GM23338 (cell line): ENCODE data around the gene DUSP3. TPM values are rescaled to one million over a fixed set of nuclear protein-coding genes. Genes with fewer than 3 reads are reported as not detected.

ENCODE experiments used
- ATAC-seq: fragments of 200-7000 bp; cut with Tn5 transposase; 3 replicates; pipeline ENCODE4 v1.9.1; 2020
- DNase-seq: peaks from one replicate; pipeline ENCODE4 v3.0.0-alpha.2; 2015; ENCODE audit warnings: low spot score
- H2AFZ ChIP-seq: fragments of 200-600 bp; sonication (generic); 2 replicates; pipeline ENCODE4 v1.8.0; 2016; ENCODE audit warnings: antibody characterized with exemption, mild to moderate bottlenecking, moderate library complexity
- H3F3A ChIP-seq: fragments of 200-600 bp; sonication (generic); replicated peaks from 2 replicates; pipeline ENCODE4 v1.8.0; 2017; ENCODE audit warnings: antibody characterized with exemption, mixed run types, low read depth
- H3K27ac ChIP-seq: fragments of 200-600 bp; sonication (generic); 2 replicates; pipeline ENCODE4 v1.6.1; 2016; ENCODE audit warnings: low read depth
- H3K27me3 ChIP-seq: fragments of 200-600 bp; sonication (generic); 2 replicates; pipeline ENCODE4 v1.8.0; 2016; ENCODE audit warnings: mild to moderate bottlenecking, mixed run types, moderate library complexity; ENCODE audit not compliant: insufficient read depth
- H3K36me3 ChIP-seq: fragments of 200-600 bp; sonication (generic); 2 replicates; pipeline ENCODE4 v1.8.0; 2016; ENCODE audit warnings: mild to moderate bottlenecking; ENCODE audit not compliant: insufficient read depth
- H3K4me1 ChIP-seq: fragments of 200-600 bp; sonication (generic); 2 replicates; pipeline ENCODE4 v1.8.0; 2016; ENCODE audit warnings: mild to moderate bottlenecking, moderate library complexity; ENCODE audit not compliant: insufficient read depth
- H3K4me2 ChIP-seq: fragments of 200-600 bp; sonication (generic); 2 replicates; pipeline ENCODE4 v1.7.1; 2017; ENCODE audit warnings: mixed run types
- H3K4me3 ChIP-seq: fragments of 200-600 bp; sonication (generic); 2 replicates; pipeline ENCODE4 v1.6.1; 2016; ENCODE audit warnings: mixed run types
- H3K79me2 ChIP-seq: fragments of 200-600 bp; sonication (generic); replicated peaks from 2 replicates; pipeline ENCODE4 v1.8.0; 2017; ENCODE audit warnings: mild to moderate bottlenecking; ENCODE audit not compliant: insufficient read depth
- H3K9me2 ChIP-seq: fragments of 200-600 bp; sonication (generic); 2 replicates; pipeline ENCODE4 v1.8.0; 2017; ENCODE audit not compliant: insufficient read depth
- H4K20me1 ChIP-seq: fragments of 200-600 bp; sonication (generic); replicated peaks from 2 replicates; pipeline ENCODE4 v1.8.0; 2017; ENCODE audit warnings: mild to moderate bottlenecking; ENCODE audit not compliant: insufficient read depth
- H3K27ac Mint-ChIP-seq: 2 replicates; pipeline ENCODE4 v1.8.0; 2020; ENCODE audit warnings: inconsistent platforms, mild to moderate bottlenecking, moderate library complexity, mixed read lengths
- H3K27me3 Mint-ChIP-seq: 3 replicates; pipeline ENCODE4 v1.8.0; 2022; ENCODE audit warnings: low read depth, mild to moderate bottlenecking, moderate library complexity, mixed read lengths, inconsistent platforms; ENCODE audit not compliant: insufficient read depth, poor library complexity
- H3K36me3 Mint-ChIP-seq: 3 replicates; pipeline ENCODE4 v1.8.0; 2021; ENCODE audit warnings: low read depth, mild to moderate bottlenecking, inconsistent platforms, moderate library complexity, mixed read lengths
- H3K4me1 Mint-ChIP-seq: 3 replicates; pipeline ENCODE4 v1.8.0; 2020; ENCODE audit warnings: mild to moderate bottlenecking, inconsistent platforms, mixed read lengths
- H3K4me3 Mint-ChIP-seq: 3 replicates; pipeline ENCODE4 v1.8.0; 2021; ENCODE audit warnings: moderate library complexity, mild to moderate bottlenecking, inconsistent platforms, mixed read lengths
- H3K9me3 Mint-ChIP-seq: 3 replicates; pipeline ENCODE4 v1.8.0; 2020; ENCODE audit warnings: moderate library complexity, mild to moderate bottlenecking, inconsistent platforms, mixed read lengths
- CREB1 ChIP-seq: fragments of 250-450 bp; sonication (Bioruptor Pico); IDR thresholded peaks from 2 replicates; pipeline ENCODE4 v1.5.0; 2020; ENCODE audit warnings: low read depth, mild to moderate bottlenecking, moderate library complexity
- EZH2 ChIP-seq: fragments of 200-600 bp; sonication (generic); IDR thresholded peaks from one replicate; pipeline ENCODE4 v1.8.0; 2017; ENCODE audit warnings: antibody characterized with exemption, mild to moderate bottlenecking, low read depth; ENCODE audit not compliant: unreplicated experiment
- EZH2phosphoT487 ChIP-seq: fragments of 200-600 bp; sonication (generic); IDR thresholded peaks from one replicate; pipeline ENCODE4 v1.8.1; 2018; ENCODE audit warnings: antibody characterized with exemption; ENCODE audit not compliant: unreplicated experiment
- JUNB ChIP-seq: IDR thresholded peaks from one replicate; pipeline ENCODE4 v1.6.1; 2016; ENCODE audit warnings: antibody characterized with exemption; ENCODE audit not compliant: unreplicated experiment
- NANOG ChIP-seq: IDR thresholded peaks from 2 replicates; pipeline ENCODE4 v1.6.1; 2016; ENCODE audit warnings: antibody characterized with exemption, borderline replicate concordance
- REST ChIP-seq: IDR thresholded peaks from one replicate; pipeline ENCODE4 v1.6.1; 2018; ENCODE audit warnings: antibody characterized with exemption; ENCODE audit not compliant: unreplicated experiment
- STAT1 ChIP-seq: IDR thresholded peaks from one replicate; pipeline ENCODE4 v1.6.1; 2016; ENCODE audit warnings: antibody characterized with exemption; ENCODE audit not compliant: unreplicated experiment
- ZNF114 ChIP-seq: fragments of 250-450 bp; sonication (Bioruptor Pico); IDR thresholded peaks from 2 replicates; pipeline ENCODE4 v1.5.0; 2020; ENCODE audit warnings: mild to moderate bottlenecking, moderate library complexity
- ZNF331 ChIP-seq: fragments of 250-450 bp; sonication (Bioruptor Pico); IDR thresholded peaks from 2 replicates; pipeline ENCODE4 v1.5.0; 2020; ENCODE audit warnings: low read depth, mild to moderate bottlenecking, moderate library complexity
- ZNF462 ChIP-seq: fragments of 250-450 bp; sonication (Bioruptor Pico); IDR thresholded peaks from 2 replicates; pipeline ENCODE4 v1.5.0; 2020; ENCODE audit warnings: mild to moderate bottlenecking, moderate library complexity
- polyA plus RNA-seq: library from polyadenylated mRNA; unstranded; fragments of >200 nt; fragmentation: Nextera tagmentation; extraction: Ambion mirVana; gene quantifications from 2 replicates; pipeline ENCODE4 v1.2.1, GENCODE V29; 2016
- total RNA-seq: library from RNA; depleted of rRNA; stranded (reverse); fragments of >200 nt; shearing (Covaris generic); gene quantifications from 2 replicates; pipeline ENCODE4 v1.2.3, GENCODE V29; 2014
- TF ChIP-seq, protein P1 (sequence below), 2 experiments: fragments of 200-600 bp in 1 of 2; sonication (generic) in 1 of 2; conservative IDR thresholded peaks; 2 replicates each; pipeline versions ENCODE4 v1.5.1 to v1.6.1; 2016 to 2017; ENCODE audit warnings: antibody characterized with exemption in 2 of 2, low read depth in 2 of 2, mild to moderate bottlenecking in 2 of 2, moderate library complexity in 1 of 2
- TF ChIP-seq, protein P2 (sequence below): IDR thresholded peaks from 2 replicates; pipeline ENCODE4 v1.6.1; 2016; ENCODE audit warnings: antibody characterized with exemption

DUSP3 gene
- total and polyA plus RNA-seq, 2 experiments from 2014 or later = 14.7 to 22.1 TPM

- TF ChIP-seq, protein P1, sequence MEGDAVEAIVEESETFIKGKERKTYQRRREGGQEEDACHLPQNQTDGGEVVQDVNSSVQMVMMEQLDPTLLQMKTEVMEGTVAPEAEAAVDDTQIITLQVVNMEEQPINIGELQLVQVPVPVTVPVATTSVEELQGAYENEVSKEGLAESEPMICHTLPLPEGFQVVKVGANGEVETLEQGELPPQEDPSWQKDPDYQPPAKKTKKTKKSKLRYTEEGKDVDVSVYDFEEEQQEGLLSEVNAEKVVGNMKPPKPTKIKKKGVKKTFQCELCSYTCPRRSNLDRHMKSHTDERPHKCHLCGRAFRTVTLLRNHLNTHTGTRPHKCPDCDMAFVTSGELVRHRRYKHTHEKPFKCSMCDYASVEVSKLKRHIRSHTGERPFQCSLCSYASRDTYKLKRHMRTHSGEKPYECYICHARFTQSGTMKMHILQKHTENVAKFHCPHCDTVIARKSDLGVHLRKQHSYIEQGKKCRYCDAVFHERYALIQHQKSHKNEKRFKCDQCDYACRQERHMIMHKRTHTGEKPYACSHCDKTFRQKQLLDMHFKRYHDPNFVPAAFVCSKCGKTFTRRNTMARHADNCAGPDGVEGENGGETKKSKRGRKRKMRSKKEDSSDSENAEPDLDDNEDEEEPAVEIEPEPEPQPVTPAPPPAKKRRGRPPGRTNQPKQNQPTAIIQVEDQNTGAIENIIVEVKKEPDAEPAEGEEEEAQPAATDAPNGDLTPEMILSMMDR (conservative IDR thresholded peaks at IDR 0.05; ENCODE audit: low read depth in 2 of 2) = no peak
- TF ChIP-seq ZNF462 (CRISPR knock-in tag) (no peak), EZH2 (no peak)
Observed at GRCh38 chr17:43810226-43810715, 31.5 kb upstream of the DUSP3 start (continued).

GRCh38 chr17:43809121-43809520 lies 30.3 kb upstream of the DUSP3 start:
- H3K79me2 ChIP-seq = no peaks in the 10 kb centered on the region
- H3K4me1 Mint-ChIP-seq = peaks cover 27% of the 10 kb centered on the region
- H3K9me2 ChIP-seq = no peaks in the 10 kb centered on the region
- H3K9me3 Mint-ChIP-seq = no peaks in the 10 kb centered on the region
- no peak overlapping the region for H3K27ac Mint-ChIP-seq
- no peak overlapping the region for H3K4me3 Mint-ChIP-seq
- ATAC-seq (no peak), DNase-seq (no peak)
- H2AFZ ChIP-seq = no peak overlapping the region
- peaks cover 15% of the 10 kb centered on the region; the same call in 2 of the 3 replicates for H3K36me3 Mint-ChIP-seq
- no peaks in the 10 kb centered on the region for H4K20me1 ChIP-seq
- H3F3A ChIP-seq = no peaks in the 10 kb centered on the region; the same call in 1 of the 2 replicates
- H3K27ac ChIP-seq = no peak overlapping the region
- no peak overlapping the region for H3K4me3 ChIP-seq
- H3K27me3 ChIP-seq = no peaks in the 10 kb centered on the region
- H3K4me2 ChIP-seq = no peak overlapping the region
- H3K27me3 Mint-ChIP-seq = peaks cover 5% of the 10 kb centered on the region
- H3K4me1 ChIP-seq = peaks cover 9% of the 10 kb centered on the region
- no peaks in the 10 kb centered on the region for H3K36me3 ChIP-seq
- TF ChIP-seq JUNB (no peak), EZH2phosphoT487 (no peak), STAT1 (no peak), NANOG (no peak), REST (no peak), ZNF331 (CRISPR knock-in tag) (no peak), CREB1 (CRISPR knock-in tag) (no peak), ZNF114 (CRISPR knock-in tag) (no peak), EZH2 (no peak)
- TF ChIP-seq, protein P2, sequence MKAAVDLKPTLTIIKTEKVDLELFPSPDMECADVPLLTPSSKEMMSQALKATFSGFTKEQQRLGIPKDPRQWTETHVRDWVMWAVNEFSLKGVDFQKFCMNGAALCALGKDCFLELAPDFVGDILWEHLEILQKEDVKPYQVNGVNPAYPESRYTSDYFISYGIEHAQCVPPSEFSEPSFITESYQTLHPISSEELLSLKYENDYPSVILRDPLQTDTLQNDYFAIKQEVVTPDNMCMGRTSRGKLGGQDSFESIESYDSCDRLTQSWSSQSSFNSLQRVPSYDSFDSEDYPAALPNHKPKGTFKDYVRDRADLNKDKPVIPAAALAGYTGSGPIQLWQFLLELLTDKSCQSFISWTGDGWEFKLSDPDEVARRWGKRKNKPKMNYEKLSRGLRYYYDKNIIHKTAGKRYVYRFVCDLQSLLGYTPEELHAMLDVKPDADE = no peak
